ENCODE data around the gene UST.
"Not testable (repeated sequence)": the region's sequence is repeated elsewhere in the genome, so short reads cannot be mapped to it uniquely, and the experiment has no call there.

Gene UST

GRCh38 chr6:148912252-148912651 lies 165.4 kb downstream of the UST start:
- intact Hi-C loops (cut with DNase I): no loop called here

DNA sequence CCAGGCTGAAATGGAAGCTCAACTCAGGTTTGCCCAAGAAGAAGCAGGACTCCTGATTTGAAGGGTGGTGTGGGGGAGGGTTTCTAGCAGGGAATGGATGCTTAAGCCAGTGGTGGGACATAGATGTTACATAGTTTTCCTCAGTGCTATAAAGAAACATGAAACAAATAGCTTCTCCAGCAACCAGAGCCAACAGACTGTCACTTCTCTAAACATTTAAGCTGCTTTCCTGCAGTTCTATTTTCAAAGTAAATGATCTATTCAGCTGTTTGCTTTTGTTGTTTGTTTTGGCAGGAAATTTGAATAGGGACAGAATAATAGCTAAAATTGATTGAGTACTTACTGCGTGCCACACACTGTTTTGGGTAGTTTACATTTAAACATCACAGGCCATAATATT lies 169.0 kb downstream of the UST start:
- intact Hi-C loops (cut with DNase I): no loop called here

More at GRCh38 chr6:148912252-148912651, 165.4 kb downstream of the UST start:
- DNase-seq: no peak

DNA sequence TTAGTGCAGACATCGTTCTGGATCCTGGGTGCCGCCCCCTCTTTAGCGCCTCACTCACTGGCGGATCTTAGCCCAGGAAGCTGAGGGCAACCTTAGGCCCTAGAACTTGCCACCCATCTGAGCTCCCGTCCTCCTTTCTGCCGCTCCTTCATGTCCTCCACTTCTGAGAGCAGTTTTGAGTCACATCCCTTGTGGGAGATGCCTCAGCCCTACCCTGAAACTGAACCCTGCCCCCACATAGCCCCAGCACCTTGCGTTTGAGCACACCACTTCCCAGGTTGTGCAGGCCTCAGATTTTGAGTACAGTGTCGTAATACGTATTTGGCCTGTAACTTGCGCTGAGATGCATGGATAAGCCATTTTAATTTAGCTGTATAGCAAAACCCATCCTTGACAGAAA lies 169.7 kb downstream of the UST start:
- DNase-seq; intact Hi-C loops (cut with DNase I): not testable (repeated sequence)

More for the DNA sequence above, 169.0 kb downstream of the UST start:
- no peak for DNase-seq

DNA sequence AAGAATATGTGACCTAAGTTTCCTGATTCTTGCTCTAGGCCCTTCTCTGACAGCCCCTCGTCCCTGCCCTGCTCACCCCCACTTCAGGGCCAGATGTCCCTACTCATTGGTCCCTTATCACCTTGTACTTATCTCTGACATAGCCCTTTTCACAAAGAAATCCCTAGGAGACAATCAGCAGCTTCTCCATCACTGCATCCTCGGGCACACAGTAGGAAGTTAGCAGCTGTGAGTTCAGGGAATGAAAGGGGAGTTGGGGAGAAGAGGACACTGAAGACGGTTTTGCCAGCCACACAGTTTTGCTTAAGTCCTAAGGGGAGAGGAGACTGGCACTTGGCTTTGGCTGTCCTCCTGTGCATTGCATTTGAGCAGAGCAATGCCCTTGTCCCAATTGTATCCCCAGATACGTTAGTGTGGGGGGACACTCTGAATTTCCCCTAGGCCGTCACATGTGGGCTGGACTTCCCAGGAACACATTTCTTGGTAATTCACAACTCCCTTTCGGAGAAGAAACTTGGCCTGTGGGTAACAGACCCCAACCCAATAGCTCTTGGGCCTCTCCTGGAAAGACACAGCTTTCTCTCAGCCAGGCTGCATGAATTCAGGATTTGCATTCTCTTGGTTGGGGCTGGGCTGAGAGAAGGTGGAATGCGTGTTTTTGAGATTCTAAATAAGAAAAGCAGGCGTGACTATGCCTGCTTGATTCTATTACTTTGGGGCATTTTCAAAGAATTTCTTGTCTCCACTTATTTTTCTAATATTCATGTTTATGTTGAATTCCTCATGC lies 177.6 kb downstream of the UST start:
- intact Hi-C loops (cut with DNase I): no loop called here

GRCh38 chr6:148925701-148926100 lies 178.9 kb downstream of the UST start:
- intact Hi-C loops (cut with DNase I): no loop called here
- DNase-seq: no peak

More for the DNA sequence above, 177.6 kb downstream of the UST start:
- DNase-seq: no peak

GRCh38 chr6:148926478-148926877 lies 179.6 kb downstream of the UST start:
- DNase-seq: no peak
- intact Hi-C loops (cut with DNase I): no loop called here

DNA sequence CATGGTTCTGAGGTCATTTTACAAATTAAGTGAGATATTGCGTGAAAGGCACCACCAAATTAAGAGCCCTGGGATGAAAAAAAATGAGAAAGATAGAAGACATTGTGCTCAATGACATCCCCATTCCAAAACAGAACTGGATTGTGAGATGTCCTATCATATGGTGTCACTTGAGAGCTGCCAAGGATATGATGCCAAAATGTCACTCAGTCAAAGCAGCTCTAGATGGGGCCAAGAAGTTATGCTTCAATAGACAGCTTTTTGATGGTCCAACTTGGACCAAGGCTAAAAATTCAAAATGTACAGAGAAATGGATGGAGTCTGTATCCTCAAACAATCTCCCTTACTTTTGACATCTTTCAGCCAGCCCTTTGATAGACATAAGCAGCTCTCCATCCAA lies 180.8 kb downstream of the UST start:
- no peak for DNase-seq
- intact Hi-C loops (cut with DNase I): no loop called here

GRCh38 chr6:148928811-148929210 lies 182.0 kb downstream of the UST start:
- intact Hi-C loops (cut with DNase I): no loop called here
- DNase-seq: peak in 3 of 42 donors; percentile 5 to 12 (median 10)

DNA sequence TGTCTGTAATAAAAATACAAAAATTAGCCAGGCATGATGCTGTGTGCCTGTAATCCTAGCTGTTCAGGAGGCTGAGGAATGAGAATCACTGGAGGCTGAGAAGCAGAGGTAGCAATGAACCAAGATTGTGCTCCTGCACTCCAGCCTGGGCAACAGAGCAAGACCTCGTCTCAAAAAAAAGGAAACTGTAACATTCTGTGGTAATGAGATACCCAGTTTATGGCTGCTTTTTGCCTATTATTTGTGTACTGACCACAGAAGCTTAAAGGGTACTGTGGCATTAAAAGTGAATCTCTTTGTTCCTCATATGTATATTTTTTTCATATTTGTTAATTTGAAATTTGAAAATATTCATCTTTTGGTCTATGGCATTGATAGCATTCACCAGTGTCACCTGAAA lies 185.4 kb downstream of the UST start:
- no peak for DNase-seq

GRCh38 chr6:148932731-148933130 lies 185.9 kb downstream of the UST start:
- no peak for DNase-seq
- intact Hi-C loops (cut with DNase I): no loop called here

More for the DNA sequence above, 185.4 kb downstream of the UST start:
- intact Hi-C loops (cut with DNase I): no loop called here

DNA sequence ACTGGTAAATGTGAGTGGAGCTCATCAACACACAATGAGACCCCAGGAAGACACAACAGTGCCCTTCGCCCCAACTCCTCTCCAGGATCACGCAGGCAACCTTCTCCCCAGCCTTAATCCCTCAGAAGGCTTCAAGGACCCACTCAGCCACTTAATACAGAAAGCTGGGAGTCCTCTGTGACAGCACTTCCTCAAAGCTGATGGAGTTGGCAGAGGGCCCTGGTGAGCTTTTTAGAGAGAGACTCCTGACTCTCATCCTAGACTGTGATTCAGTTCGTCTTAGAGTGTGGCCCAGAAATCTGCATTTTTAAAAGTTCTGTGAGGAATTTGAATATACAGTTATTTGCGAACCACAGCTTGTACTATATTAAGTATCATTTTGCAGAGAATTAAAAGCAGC lies 187.7 kb downstream of the UST start:
- peak in 18 of 42 donors; percentile 8 to 54 (median 24) for DNase-seq
- intact Hi-C loops (cut with DNase I): no loop called here

- intact Hi-C loops (cut with DNase I): no loop called here
- DNase-seq: no peak
Measured at GRCh38 chr6:148934961-148935360, 188.1 kb downstream of the UST start.

DNA sequence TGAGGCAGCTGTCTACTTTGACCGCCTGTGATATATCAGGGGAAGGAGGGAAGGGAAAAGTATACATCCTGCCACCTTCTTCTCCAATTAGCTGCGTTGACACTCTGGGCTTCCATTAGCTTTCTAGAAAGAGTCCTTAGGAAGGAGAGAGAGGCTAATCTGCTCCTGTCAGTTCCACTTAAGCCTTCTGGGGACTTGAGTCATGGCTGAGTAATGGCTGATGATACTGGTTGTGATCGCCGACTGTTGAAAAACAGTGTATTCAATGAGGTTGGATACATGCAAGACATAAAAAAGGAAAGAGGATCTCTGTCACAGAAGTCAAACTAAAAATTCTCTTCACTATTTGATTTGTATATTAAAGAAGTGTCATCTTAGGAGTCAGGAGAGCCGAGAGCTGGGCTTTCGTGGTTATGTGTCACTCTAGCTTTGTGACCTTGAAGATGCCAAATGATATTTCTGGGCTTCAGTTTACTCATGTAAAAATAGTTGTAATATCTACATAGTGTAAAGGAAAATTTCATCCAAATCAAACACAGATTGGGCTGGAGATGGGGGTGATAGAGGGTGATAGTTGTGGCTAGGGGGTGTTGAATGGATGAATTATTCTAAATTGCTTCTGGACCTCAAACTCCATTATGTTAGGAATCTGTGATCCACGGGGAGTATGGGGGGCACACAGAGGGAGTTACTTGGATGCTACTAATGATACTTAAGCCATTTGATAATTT lies 189.0 kb downstream of the UST start:
- no peak for DNase-seq
- intact Hi-C loops (cut with DNase I): no loop called here

DNA sequence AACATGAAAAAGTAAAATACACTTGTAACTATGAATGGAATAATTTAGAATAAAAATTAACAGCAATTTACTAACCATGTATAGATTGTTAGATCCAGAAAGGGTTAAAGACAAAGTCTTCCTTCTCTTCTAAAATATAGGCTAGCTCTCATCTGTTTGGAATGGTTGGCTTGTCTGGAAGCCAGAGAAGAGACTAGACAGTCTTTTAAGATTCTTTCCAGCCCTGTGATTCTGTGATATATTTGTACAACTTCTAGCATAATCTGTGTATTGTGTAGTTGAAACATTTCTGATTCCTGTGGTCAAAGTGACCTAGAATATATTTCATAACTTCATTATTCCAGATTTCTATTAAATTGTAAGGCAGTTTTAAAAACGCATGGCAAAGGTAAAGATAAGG lies 196.6 kb downstream of the UST start:
- no peak for DNase-seq
- intact Hi-C loops (cut with DNase I): loop anchor here (10.0 kb wide), 1 partner anchor 199 kb away; the partner anchor contains the start of gene UST

GRCh38 chr6:148944608-148945007 lies 197.8 kb downstream of the UST start:
- no peak for DNase-seq
- intact Hi-C loops (cut with DNase I): loop anchor here (5.0 to 10.0 kb wide), 2 partner anchors 200 to 367 kb away; partner anchors contain the start of gene UST

DNA sequence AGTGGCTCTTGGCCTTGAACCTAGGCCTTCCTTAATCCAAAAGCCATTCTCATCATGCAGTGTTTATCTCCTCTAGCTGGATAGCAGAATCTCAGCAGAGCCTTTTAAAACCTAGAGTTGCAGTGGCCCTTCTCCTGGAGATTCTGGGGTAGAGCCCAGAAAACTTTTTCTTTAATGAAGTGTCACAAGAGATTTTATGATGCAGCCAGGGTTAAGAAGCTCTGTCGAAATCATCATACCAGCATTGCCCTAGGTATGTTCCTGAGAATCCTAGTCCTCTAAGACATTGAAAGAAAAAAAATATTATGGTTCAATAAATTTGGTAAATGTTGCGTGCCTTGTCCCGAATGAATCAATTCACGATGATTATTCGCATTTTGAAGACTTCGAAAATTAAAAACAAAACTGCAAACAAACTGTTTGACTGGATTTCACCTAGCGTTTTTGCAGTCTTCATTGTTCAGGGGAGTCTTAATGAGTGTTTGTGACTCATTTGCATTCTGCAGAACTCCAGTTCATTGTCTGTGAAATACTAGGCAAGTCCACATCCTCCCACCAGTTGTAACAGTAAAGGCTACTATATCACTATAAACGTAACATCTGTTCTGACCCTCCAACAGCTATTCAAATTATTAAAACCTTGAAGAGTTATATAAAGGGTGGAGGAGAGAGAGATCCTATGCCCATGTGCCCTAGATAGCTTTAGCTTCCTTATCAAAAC lies 198.6 kb downstream of the UST start:
- DNase-seq: no peak
- intact Hi-C loops (cut with DNase I): loop anchor here (5.0 to 10.0 kb wide), 2 partner anchors 201 to 368 kb away; partner anchors contain the start of gene UST

DNA sequence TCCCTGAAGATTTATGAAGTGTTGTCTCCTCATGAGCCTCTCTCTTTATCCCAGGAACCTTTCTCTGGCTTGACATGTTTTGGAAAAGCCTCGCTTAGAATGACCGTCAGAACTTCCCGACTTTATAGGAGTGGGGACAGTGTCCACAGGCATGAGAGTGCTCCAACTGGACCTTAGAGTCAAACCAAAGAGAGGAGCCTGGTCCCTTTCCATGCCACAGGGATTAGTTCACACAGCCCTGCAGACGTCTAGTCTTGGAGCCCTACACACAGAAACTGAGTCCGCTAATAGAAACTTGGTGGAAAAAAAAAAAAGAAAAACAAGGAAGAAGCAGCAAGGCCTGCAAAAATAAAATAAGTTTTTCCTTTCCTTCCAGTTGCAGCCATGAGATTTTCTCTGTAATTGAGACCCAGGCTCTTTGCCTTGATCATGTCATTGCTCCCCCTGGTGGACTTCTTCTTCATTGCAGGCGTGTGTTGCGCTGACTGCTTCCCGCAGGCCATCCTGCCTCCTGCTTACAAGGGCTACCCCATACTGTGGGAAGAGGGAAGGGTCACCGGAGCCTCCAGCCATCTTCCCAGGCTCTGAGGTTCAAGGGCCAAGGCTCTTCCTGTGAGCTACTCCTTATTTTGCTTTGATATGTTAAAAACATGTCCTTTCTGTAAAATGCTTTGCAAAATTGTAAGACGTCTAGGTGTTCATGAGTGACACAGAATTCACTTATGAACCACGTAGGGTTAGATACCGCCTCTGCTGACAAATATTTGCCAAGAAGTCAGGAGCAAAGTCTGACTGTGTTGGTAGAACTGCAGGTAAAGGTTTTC lies 201.0 kb downstream of the UST start:
- DNase-seq: peak; percentile 66 to 96 (median 90)
- intact Hi-C loops (cut with DNase I): loop anchor here (5.0 to 10.0 kb wide), 2 partner anchors 203 to 371 kb away; partner anchors contain the start of gene UST

GRCh38 chr6:148951662-148952061 lies 204.8 kb downstream of the UST start:
- intact Hi-C loops (cut with DNase I): no loop called here
- no peak for DNase-seq

Data from head of caudate nucleus (tissue), 42 donors.